Heart left ventricle (tissue), 13 donors: ENCODE results near the gene CLN6.

Experiments used
- POLR2A ChIP-seq, 2 donors: fragments of 450-650 bp; IDR thresholded peaks; one replicate each; pipeline ENCODE4 v1.6.1; 2017; ENCODE audit warnings: antibody characterized with exemption in 2 of 2, mild to moderate bottlenecking in 2 of 2, moderate library complexity in 2 of 2
- TF ChIP-seq, protein P1 (sequence below), 12 donors: fragments of 200-600 bp; sonication (generic) in 4 of 12; IDR thresholded peaks; one replicate each; pipeline versions ENCODE4 v1.5.0 to v1.8.0; 2018 to 2022; ENCODE audit warnings: antibody characterized with exemption in 12 of 12, mild to moderate bottlenecking in 5 of 12
- donor health status: ischemic (EF 13 %, LVEDD 7.1; RV severe dilation, severe dysfunction).
- donor health status: DM: no; HTN: yes; CAD: no.
- donor health status: DM: no; HTN: no; CAD: no.
- donor health status: ischemic (EF 25% LVEDD 6.9; RV normal size, moderate dysfunction).
- donor health status: ischemic (EF 25% LVEDD 5.7; RV mildly dilated, moderate dysfunction).
- donor health status: ischemic (EF 35%, LVEDD 5.7; RV mildly dilated, moderate dysfunction).
- donor health status: nonischemic (EF 11% LVEDD 7.7; RV severe dilation, severe dysfunction).
- donor health status: DM: yes; HTN: yes; CAD: no.
- donor health status: PGD.
- donor health status: ischemic (EF 29% LVEDD 5.4; RV normal size, mild dysfunction).
- donor health status: nonischemic (EF 23%, LVEDD 6.1; RV moderate dilation, normal function).

GRCh38 chr15:68158046-68158628 lies 71.4 kb downstream of the CLN6 start:
- no peak for TF ChIP-seq POLR2A (IDR thresholded peaks at IDR 0.05)
- TF ChIP-seq, protein P1, sequence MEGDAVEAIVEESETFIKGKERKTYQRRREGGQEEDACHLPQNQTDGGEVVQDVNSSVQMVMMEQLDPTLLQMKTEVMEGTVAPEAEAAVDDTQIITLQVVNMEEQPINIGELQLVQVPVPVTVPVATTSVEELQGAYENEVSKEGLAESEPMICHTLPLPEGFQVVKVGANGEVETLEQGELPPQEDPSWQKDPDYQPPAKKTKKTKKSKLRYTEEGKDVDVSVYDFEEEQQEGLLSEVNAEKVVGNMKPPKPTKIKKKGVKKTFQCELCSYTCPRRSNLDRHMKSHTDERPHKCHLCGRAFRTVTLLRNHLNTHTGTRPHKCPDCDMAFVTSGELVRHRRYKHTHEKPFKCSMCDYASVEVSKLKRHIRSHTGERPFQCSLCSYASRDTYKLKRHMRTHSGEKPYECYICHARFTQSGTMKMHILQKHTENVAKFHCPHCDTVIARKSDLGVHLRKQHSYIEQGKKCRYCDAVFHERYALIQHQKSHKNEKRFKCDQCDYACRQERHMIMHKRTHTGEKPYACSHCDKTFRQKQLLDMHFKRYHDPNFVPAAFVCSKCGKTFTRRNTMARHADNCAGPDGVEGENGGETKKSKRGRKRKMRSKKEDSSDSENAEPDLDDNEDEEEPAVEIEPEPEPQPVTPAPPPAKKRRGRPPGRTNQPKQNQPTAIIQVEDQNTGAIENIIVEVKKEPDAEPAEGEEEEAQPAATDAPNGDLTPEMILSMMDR (IDR thresholded peaks at IDR 0.05), result no peak
